ENCODE data around the gene DLAT.

DNA sequence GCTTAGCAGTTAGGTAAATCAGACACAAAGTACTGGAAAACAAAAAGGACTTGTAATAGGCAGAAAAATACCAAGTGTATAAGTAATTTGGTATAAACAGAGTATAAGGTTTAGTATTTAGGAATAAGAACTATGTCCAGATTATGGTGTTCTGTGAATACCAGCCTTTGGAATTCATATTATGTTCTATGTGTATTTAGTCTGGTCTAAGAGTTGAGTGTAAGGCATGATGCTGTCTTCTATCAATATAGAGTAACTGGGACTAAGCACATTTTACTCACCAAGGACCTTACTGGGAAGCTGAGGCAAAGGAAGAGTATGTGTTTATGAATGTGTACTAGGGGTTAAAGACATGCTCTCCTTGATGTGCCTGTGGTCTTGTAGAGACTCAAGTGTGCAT is 71.0 kb downstream of the DLAT start:
- no peak for TF ChIP-seq GLI4 (tag by site-specific recombination; IDR thresholded peaks at IDR 0.05)
- TF ChIP-seq, protein P1, sequence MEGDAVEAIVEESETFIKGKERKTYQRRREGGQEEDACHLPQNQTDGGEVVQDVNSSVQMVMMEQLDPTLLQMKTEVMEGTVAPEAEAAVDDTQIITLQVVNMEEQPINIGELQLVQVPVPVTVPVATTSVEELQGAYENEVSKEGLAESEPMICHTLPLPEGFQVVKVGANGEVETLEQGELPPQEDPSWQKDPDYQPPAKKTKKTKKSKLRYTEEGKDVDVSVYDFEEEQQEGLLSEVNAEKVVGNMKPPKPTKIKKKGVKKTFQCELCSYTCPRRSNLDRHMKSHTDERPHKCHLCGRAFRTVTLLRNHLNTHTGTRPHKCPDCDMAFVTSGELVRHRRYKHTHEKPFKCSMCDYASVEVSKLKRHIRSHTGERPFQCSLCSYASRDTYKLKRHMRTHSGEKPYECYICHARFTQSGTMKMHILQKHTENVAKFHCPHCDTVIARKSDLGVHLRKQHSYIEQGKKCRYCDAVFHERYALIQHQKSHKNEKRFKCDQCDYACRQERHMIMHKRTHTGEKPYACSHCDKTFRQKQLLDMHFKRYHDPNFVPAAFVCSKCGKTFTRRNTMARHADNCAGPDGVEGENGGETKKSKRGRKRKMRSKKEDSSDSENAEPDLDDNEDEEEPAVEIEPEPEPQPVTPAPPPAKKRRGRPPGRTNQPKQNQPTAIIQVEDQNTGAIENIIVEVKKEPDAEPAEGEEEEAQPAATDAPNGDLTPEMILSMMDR (tag by site-specific recombination; IDR thresholded peaks at IDR 0.05), result no peak
- no peak for TF ChIP-seq ZNF707 (tag by site-specific recombination; IDR thresholded peaks at IDR 0.05)
- TF ChIP-seq, protein P2, sequence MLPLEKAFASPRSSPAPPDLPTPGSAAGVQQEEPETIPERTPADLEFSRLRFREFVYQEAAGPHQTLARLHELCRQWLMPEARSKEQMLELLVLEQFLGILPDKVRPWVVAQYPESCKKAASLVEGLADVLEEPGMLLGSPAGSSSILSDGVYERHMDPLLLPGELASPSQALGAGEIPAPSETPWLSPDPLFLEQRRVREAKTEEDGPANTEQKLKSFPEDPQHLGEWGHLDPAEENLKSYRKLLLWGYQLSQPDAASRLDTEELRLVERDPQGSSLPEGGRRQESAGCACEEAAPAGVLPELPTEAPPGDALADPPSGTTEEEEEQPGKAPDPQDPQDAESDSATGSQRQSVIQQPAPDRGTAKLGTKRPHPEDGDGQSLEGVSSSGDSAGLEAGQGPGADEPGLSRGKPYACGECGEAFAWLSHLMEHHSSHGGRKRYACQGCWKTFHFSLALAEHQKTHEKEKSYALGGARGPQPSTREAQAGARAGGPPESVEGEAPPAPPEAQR (tag by site-specific recombination; IDR thresholded peaks at IDR 0.05), result no peak
- TF ChIP-seq ZNF529 (tag by site-specific recombination; IDR thresholded peaks at IDR 0.05; ENCODE audit: insufficient replicate concordance), result no peak

All from HEK293 (cell line).